Measurements from ENCODE around the gene BUD31.
A peak's percentile ranks its signal among the peaks of the same experiment; 100 is the strongest.

The BUD31 gene

DNA sequence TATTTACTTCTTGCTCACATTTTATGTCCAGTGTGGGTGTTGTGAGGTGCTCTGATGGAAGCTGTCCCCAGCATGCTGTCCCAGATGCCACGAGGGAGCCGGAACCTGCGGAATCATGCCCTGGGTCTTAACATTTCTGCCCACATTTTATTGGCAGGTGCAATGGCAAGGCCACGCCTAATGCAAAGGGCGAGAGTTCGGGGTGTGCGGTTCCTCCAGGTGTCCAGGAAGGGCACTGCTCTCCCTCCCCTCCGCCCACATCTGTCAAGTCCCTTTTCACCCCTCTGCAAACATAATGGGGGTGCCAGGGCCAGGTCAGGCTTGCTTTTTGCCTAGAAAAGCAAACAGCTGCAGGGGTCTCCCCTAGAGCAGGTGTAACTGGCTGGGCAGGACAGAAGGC is 16.7 kb upstream of the BUD31 start:
- H3K4me1 ChIP-seq (ENCODE audit: control insufficient read depth in 1 of 2, insufficient read depth in 2 of 2, low read length in 2 of 2), result peaks cover 15 to 18% of the 10 kb centered on the region in 2 donors
- H3K4me3 ChIP-seq (ENCODE audit: low read depth in 1 of 2, low read length in 2 of 2), result peak overlapping the region; percentile 64 to 65
- peak overlapping the region; percentile 1 to 18 for H3K9ac ChIP-seq (ENCODE audit: low read depth in 1 of 2, low read length in 2 of 2)
- H3K9me3 ChIP-seq (ENCODE audit: control insufficient read depth in 1 of 2, low read length in 2 of 2), result no peaks in the 10 kb centered on the region
- peaks cover 44 to 75% of the 10 kb centered on the region in 2 donors for H3K36me3 ChIP-seq (ENCODE audit: control insufficient read depth in 1 of 2, insufficient read depth in 2 of 2, low read length in 2 of 2)
- H3K27ac ChIP-seq (ENCODE audit: low read depth, low read length), result no peak overlapping the region
- no peaks in the 10 kb centered on the region for H3K27me3 ChIP-seq (ENCODE audit: control insufficient read depth in 1 of 2, insufficient read depth in 2 of 2, low read length in 2 of 2)

- no peak overlapping the region for H3K27ac ChIP-seq (ENCODE audit: low read depth, low read length)
- peaks cover 15 to 18% of the 10 kb centered on the region in 2 donors for H3K4me1 ChIP-seq (ENCODE audit: control insufficient read depth in 1 of 2, insufficient read depth in 2 of 2, low read length in 2 of 2)
- H3K9me3 ChIP-seq (ENCODE audit: control insufficient read depth in 1 of 2, low read length in 2 of 2), result no peaks in the 10 kb centered on the region
- no peaks in the 10 kb centered on the region for H3K27me3 ChIP-seq (ENCODE audit: control insufficient read depth in 1 of 2, insufficient read depth in 2 of 2, low read length in 2 of 2)
- peak overlapping the region; percentile 18 to 20 for H3K9ac ChIP-seq (ENCODE audit: low read depth in 1 of 2, low read length in 2 of 2)
- peaks cover 48 to 77% of the 10 kb centered on the region in 2 donors for H3K36me3 ChIP-seq (ENCODE audit: control insufficient read depth in 1 of 2, insufficient read depth in 2 of 2, low read length in 2 of 2)
- peak overlapping the region; percentile 64 to 65 for H3K4me3 ChIP-seq (ENCODE audit: low read depth in 1 of 2, low read length in 2 of 2)
Measured at GRCh38 chr7:99392659-99393354, 16.0 kb upstream of the BUD31 start.

DNA sequence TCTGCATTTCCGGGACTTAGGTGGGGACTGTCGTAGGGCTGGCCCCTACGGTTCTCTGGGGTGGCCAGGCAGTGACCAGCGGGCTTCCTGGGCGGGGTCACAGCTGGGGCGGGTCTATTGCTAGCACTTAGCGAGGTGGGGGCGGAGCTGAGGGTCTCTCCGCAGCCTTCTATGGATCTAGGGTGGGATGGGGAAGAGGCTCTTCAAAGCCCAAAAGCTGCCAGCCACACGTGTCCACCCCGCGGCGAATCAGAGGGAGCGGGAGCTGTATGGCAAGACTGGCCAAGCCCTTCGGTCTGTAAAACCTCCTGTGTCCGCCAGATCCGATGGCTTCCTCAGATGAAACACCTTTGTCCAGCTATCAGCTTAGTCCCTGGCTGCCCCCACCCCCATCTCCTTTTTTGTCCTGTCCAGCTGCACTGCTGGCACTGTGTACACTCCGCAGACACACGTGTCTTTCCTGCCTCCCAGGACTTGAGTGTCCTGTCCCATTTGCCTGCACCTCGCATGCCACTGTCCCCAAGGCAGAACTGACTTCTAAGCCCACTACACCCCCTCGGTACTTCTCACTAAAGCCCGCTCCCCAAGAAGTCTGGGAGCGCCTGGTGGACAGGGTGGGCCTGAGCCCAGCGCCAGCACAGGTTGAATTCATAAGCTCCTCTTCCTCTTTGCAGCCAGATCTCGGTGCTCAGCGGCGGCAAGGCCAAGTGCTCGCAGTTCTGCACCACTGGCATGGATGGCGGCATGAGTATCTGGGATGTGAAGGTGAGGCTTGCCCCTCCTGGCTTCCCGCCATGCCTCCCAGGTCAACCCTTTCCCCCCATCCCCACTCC is 15.2 kb upstream of the BUD31 start:
- Histone ChIP-seq H3K9me3 (ENCODE audit: control insufficient read depth in 1 of 2, low read length in 2 of 2) (no peaks in the 10 kb centered on the region), H3K4me1 (ENCODE audit: control insufficient read depth in 1 of 2, insufficient read depth in 2 of 2, low read length in 2 of 2) (peaks cover 15 to 18% of the 10 kb centered on the region in 2 donors), H3K27me3 (ENCODE audit: control insufficient read depth in 1 of 2, insufficient read depth in 2 of 2, low read length in 2 of 2) (no peaks in the 10 kb centered on the region), H3K36me3 (ENCODE audit: control insufficient read depth in 1 of 2, insufficient read depth in 2 of 2, low read length in 2 of 2) (peaks cover 47 to 77% of the 10 kb centered on the region in 2 donors), H3K9ac (ENCODE audit: low read depth in 1 of 2, low read length in 2 of 2) (peak overlapping the region; percentile 18 to 20), H3K27ac (ENCODE audit: low read depth, low read length) (no peak overlapping the region), H3K4me3 (ENCODE audit: low read depth in 1 of 2, low read length in 2 of 2) (peak overlapping the region; percentile 64 to 65)

- H3K27ac ChIP-seq (ENCODE audit: low read depth, low read length), result no peak overlapping the region
- H3K36me3 ChIP-seq (ENCODE audit: control insufficient read depth in 1 of 2, insufficient read depth in 2 of 2, low read length in 2 of 2), result peaks cover 47 to 80% of the 10 kb centered on the region in 2 donors
- peaks cover 15 to 18% of the 10 kb centered on the region in 2 donors for H3K4me1 ChIP-seq (ENCODE audit: control insufficient read depth in 1 of 2, insufficient read depth in 2 of 2, low read length in 2 of 2)
- H3K9ac ChIP-seq (ENCODE audit: low read depth in 1 of 2, low read length in 2 of 2), result no peak overlapping the region
- H3K27me3 ChIP-seq (ENCODE audit: control insufficient read depth in 1 of 2, insufficient read depth in 2 of 2, low read length in 2 of 2), result no peaks in the 10 kb centered on the region
- H3K4me3 ChIP-seq (ENCODE audit: low read depth in 1 of 2, low read length in 2 of 2), result no peak overlapping the region
- H3K9me3 ChIP-seq (ENCODE audit: control insufficient read depth in 1 of 2, low read length in 2 of 2), result no peaks in the 10 kb centered on the region
Measured at GRCh38 chr7:99394188-99394502, 14.6 kb upstream of the BUD31 start.

DNA sequence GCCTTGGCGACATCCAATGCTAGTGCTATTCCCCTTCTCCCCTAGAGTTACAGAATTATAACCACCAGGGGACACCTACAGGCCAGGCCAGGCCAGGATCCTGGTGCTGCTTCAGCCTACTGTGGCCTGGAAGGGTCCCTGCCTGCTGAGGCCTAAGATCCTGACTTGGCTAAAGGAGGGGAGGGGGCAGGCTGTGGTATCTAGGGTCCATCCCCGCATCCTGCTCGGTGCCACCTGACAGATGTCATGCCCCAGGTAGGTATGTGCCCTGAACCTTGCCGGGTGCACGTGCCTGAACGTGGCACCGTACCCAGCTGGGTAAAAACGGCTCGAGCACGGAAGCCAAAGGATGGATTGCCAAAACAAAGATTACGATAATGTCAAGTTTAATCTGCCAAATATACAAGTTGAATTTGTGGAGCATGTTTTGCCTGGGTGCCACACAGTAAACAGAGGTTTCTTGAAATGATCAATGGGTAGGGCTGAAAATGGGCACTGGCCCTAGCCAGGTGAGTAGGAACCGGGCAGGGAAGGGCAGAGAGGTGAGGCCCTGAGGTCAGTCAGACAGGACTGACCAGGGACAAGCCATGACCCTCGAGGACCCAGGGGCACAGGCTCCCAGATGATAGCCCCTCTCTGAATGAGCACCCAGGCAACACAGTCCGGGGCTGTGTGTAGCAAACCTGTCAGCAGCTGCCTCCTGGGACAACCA is 13.0 kb upstream of the BUD31 start:
- no peaks in the 10 kb centered on the region for H3K27me3 ChIP-seq (ENCODE audit: control insufficient read depth in 1 of 2, insufficient read depth in 2 of 2, low read length in 2 of 2)
- H3K27ac ChIP-seq (ENCODE audit: low read depth, low read length), result no peak overlapping the region
- peaks cover 15 to 18% of the 10 kb centered on the region in 2 donors for H3K4me1 ChIP-seq (ENCODE audit: control insufficient read depth in 1 of 2, insufficient read depth in 2 of 2, low read length in 2 of 2)
- H3K36me3 ChIP-seq (ENCODE audit: control insufficient read depth in 1 of 2, insufficient read depth in 2 of 2, low read length in 2 of 2), result peaks cover 54 to 80% of the 10 kb centered on the region in 2 donors
- no peaks in the 10 kb centered on the region for H3K9me3 ChIP-seq (ENCODE audit: control insufficient read depth in 1 of 2, low read length in 2 of 2)
- H3K9ac ChIP-seq (ENCODE audit: low read depth in 1 of 2, low read length in 2 of 2), result no peak overlapping the region
- no peak overlapping the region for H3K4me3 ChIP-seq (ENCODE audit: low read depth in 1 of 2, low read length in 2 of 2)

GRCh38 chr7:99396418-99397296 is 12.1 kb upstream of the BUD31 start:
- Histone ChIP-seq H3K36me3 (ENCODE audit: control insufficient read depth in 1 of 2, insufficient read depth in 2 of 2, low read length in 2 of 2) (peaks cover 52 to 80% of the 10 kb centered on the region in 2 donors), H3K27ac (ENCODE audit: low read depth, low read length) (no peak overlapping the region)

GRCh38 chr7:99397297-99397983 is 11.3 kb upstream of the BUD31 start:
- no peaks in the 10 kb centered on the region for H3K27me3 ChIP-seq (ENCODE audit: control insufficient read depth in 1 of 2, insufficient read depth in 2 of 2, low read length in 2 of 2)
- H3K36me3 ChIP-seq (ENCODE audit: control insufficient read depth in 1 of 2, insufficient read depth in 2 of 2, low read length in 2 of 2), result peaks cover 52 to 83% of the 10 kb centered on the region in 2 donors
- H3K4me1 ChIP-seq (ENCODE audit: control insufficient read depth in 1 of 2, insufficient read depth in 2 of 2, low read length in 2 of 2), result peaks cover 8 to 11% of the 10 kb centered on the region in 2 donors
- H3K4me3 ChIP-seq (ENCODE audit: low read depth in 1 of 2, low read length in 2 of 2), result no peak overlapping the region
- no peak overlapping the region for H3K9ac ChIP-seq (ENCODE audit: low read depth in 1 of 2, low read length in 2 of 2)
- H3K9me3 ChIP-seq (ENCODE audit: control insufficient read depth in 1 of 2, low read length in 2 of 2), result no peaks in the 10 kb centered on the region
- H3K27ac ChIP-seq (ENCODE audit: low read depth, low read length), result no peak overlapping the region

More at GRCh38 chr7:99396418-99397296, 12.1 kb upstream of the BUD31 start:
- no peaks in the 10 kb centered on the region for H3K27me3 ChIP-seq (ENCODE audit: control insufficient read depth in 1 of 2, insufficient read depth in 2 of 2, low read length in 2 of 2)
- H3K9me3 ChIP-seq (ENCODE audit: control insufficient read depth in 1 of 2, low read length in 2 of 2), result no peaks in the 10 kb centered on the region
- H3K9ac ChIP-seq (ENCODE audit: low read depth in 1 of 2, low read length in 2 of 2), result no peak overlapping the region
- no peak overlapping the region for H3K4me3 ChIP-seq (ENCODE audit: low read depth in 1 of 2, low read length in 2 of 2)
- H3K4me1 ChIP-seq (ENCODE audit: control insufficient read depth in 1 of 2, insufficient read depth in 2 of 2, low read length in 2 of 2), result peaks cover 15 to 18% of the 10 kb centered on the region in 2 donors

GRCh38 chr7:99398891-99399445 is 9.8 kb upstream of the BUD31 start:
- H3K4me3 ChIP-seq (ENCODE audit: low read depth in 1 of 2, low read length in 2 of 2), result no peak overlapping the region
- no peak overlapping the region for H3K27ac ChIP-seq (ENCODE audit: low read depth, low read length)
- peaks cover 52 to 91% of the 10 kb centered on the region in 2 donors for H3K36me3 ChIP-seq (ENCODE audit: control insufficient read depth in 1 of 2, insufficient read depth in 2 of 2, low read length in 2 of 2)
- H3K9me3 ChIP-seq (ENCODE audit: control insufficient read depth in 1 of 2, low read length in 2 of 2), result no peaks in the 10 kb centered on the region
- no peak overlapping the region for H3K9ac ChIP-seq (ENCODE audit: low read depth in 1 of 2, low read length in 2 of 2)
- H3K4me1 ChIP-seq (ENCODE audit: control insufficient read depth in 1 of 2, insufficient read depth in 2 of 2, low read length in 2 of 2), result peaks cover 0 to 1% of the 10 kb centered on the region in 2 donors
- H3K27me3 ChIP-seq (ENCODE audit: control insufficient read depth in 1 of 2, insufficient read depth in 2 of 2, low read length in 2 of 2), result no peaks in the 10 kb centered on the region

GRCh38 chr7:99399597-99399996 is 9.2 kb upstream of the BUD31 start:
- no peaks in the 10 kb centered on the region for H3K27me3 ChIP-seq (ENCODE audit: control insufficient read depth in 1 of 2, insufficient read depth in 2 of 2, low read length in 2 of 2)
- H3K9me3 ChIP-seq (ENCODE audit: control insufficient read depth in 1 of 2, low read length in 2 of 2), result no peaks in the 10 kb centered on the region
- no peaks in the 10 kb centered on the region for H3K4me1 ChIP-seq (ENCODE audit: control insufficient read depth in 1 of 2, insufficient read depth in 2 of 2, low read length in 2 of 2)
- H3K9ac ChIP-seq (ENCODE audit: low read depth in 1 of 2, low read length in 2 of 2), result no peak overlapping the region
- H3K36me3 ChIP-seq (ENCODE audit: control insufficient read depth in 1 of 2, insufficient read depth in 2 of 2, low read length in 2 of 2), result peaks cover 54 to 92% of the 10 kb centered on the region in 2 donors
- no peak overlapping the region for H3K27ac ChIP-seq (ENCODE audit: low read depth, low read length)
- no peak overlapping the region for H3K4me3 ChIP-seq (ENCODE audit: low read depth in 1 of 2, low read length in 2 of 2)

Measured in duodenal mucosa (tissue), 2 donors.